ENCODE data around the gene PEX26. TPM values are rescaled to one million over a fixed set of nuclear protein-coding genes. Genes with fewer than 3 reads are reported as not detected.
"Not testable (repeated sequence)": the region's sequence is repeated elsewhere in the genome, so short reads cannot be mapped to it uniquely, and the experiment has no call there.

The PEX26 gene
- total RNA-seq, 1 donor from 2014 or later = 9.4 TPM

- DNase-seq (ENCODE audit: low spot score in 2 of 2) = no peak
- no peak for FAIRE-seq
Observed at GRCh38 chr22:18114976-18115652, 37.3 kb downstream of the PEX26 start.

GRCh38 chr22:18115906-18116371, 38.1 kb downstream of the PEX26 start:
- FAIRE-seq = no peak
- DNase-seq (ENCODE audit: low spot score in 2 of 2) = no peak

- no peak for FAIRE-seq
Observed at GRCh38 chr22:18116634-18117033, 38.8 kb downstream of the PEX26 start.

GRCh38 chr22:18118345-18118915, 40.6 kb downstream of the PEX26 start:
- DNase-seq (ENCODE audit: low spot score in 2 of 2) (no peak), FAIRE-seq (no peak)

More at GRCh38 chr22:18116634-18117033, 38.8 kb downstream of the PEX26 start:
- DNase-seq (ENCODE audit: low spot score in 2 of 2) = no peak

GRCh38 chr22:18119409-18120110, 41.8 kb downstream of the PEX26 start:
- no peak for FAIRE-seq
- no peak for DNase-seq (ENCODE audit: low spot score in 2 of 2)

GRCh38 chr22:18120857-18121256, 43.1 kb downstream of the PEX26 start:
- FAIRE-seq (no peak), DNase-seq (ENCODE audit: low spot score in 2 of 2) (no peak)

- DNase-seq (ENCODE audit: low spot score in 2 of 2) (no peak), FAIRE-seq (no peak)
Observed at GRCh38 chr22:18121506-18121905, 43.7 kb downstream of the PEX26 start.

GRCh38 chr22:18121954-18122554, 44.3 kb downstream of the PEX26 start:
- no peak for FAIRE-seq

GRCh38 chr22:18123476-18124025, 45.8 kb downstream of the PEX26 start:
- FAIRE-seq; DNase-seq (ENCODE audit: low spot score in 2 of 2): not testable (repeated sequence)

More at GRCh38 chr22:18121954-18122554, 44.3 kb downstream of the PEX26 start:
- DNase-seq (ENCODE audit: low spot score in 2 of 2) = no peak

- FAIRE-seq (no peak), DNase-seq (ENCODE audit: low spot score in 2 of 2) (no peak)
Observed at GRCh38 chr22:18126606-18127005, 48.8 kb downstream of the PEX26 start.

GRCh38 chr22:18130018-18130417, 52.2 kb downstream of the PEX26 start:
- FAIRE-seq (no peak), DNase-seq (ENCODE audit: low spot score in 2 of 2) (no peak)

- DNase-seq (ENCODE audit: low spot score in 2 of 2) (no peak), FAIRE-seq (no peak)
Observed at GRCh38 chr22:18130699-18131429, 53.1 kb downstream of the PEX26 start.

GRCh38 chr22:18133452-18133851, 55.7 kb downstream of the PEX26 start:
- FAIRE-seq (no peak), DNase-seq (ENCODE audit: low spot score in 2 of 2) (no peak)

- DNase-seq (ENCODE audit: low spot score in 2 of 2) (no peak), FAIRE-seq (no peak)
Observed at GRCh38 chr22:18136563-18137320, 59.0 kb downstream of the PEX26 start.

GRCh38 chr22:18141004-18141403, 63.2 kb downstream of the PEX26 start:
- DNase-seq (ENCODE audit: low spot score in 2 of 2); FAIRE-seq: not testable (repeated sequence)

- no peak for DNase-seq (ENCODE audit: low spot score in 2 of 2)
- FAIRE-seq = no peak
Observed at GRCh38 chr22:18144105-18144504, 66.3 kb downstream of the PEX26 start.

GRCh38 chr22:18145676-18146388, 68.0 kb downstream of the PEX26 start:
- DNase-seq (ENCODE audit: low spot score in 2 of 2) = no peak
- FAIRE-seq = no peak

- DNase-seq (ENCODE audit: low spot score in 2 of 2) = no peak
- no peak for FAIRE-seq
Observed at GRCh38 chr22:18146389-18146753, 68.6 kb downstream of the PEX26 start.

GRCh38 chr22:18147791-18148190, 70.0 kb downstream of the PEX26 start:
- no peak for FAIRE-seq

More at GRCh38 chr22:18147791-18148190, 70.0 kb downstream of the PEX26 start:
- DNase-seq (ENCODE audit: low spot score in 2 of 2) = no peak

Measured in frontal cortex (tissue), 4 donors.